Measurements from ENCODE around the gene ACSF3.

The ACSF3 gene

GRCh38 chr16:89061086-89061485 lies 32.6 kb upstream of the ACSF3 start:
- Histone ChIP-seq H3K9me3 (ENCODE audit: low read depth, low read length) (no peaks in the 10 kb centered on the region), H3K36me3 (ENCODE audit: insufficient read depth, low read length) (no peaks in the 10 kb centered on the region), H3K4me3 (no peak overlapping the region), H3K9ac (ENCODE audit: insufficient read length) (no peak overlapping the region), H3K27ac (no peak overlapping the region)
- DNase-seq (ENCODE audit: low read depth, low spot score), result no peak
- TF ChIP-seq POLR2AphosphoS5 (IDR thresholded peaks at IDR 0.05; ENCODE audit: borderline replicate concordance, low read depth, low read length) (no peak), EZH2 (IDR thresholded peaks at IDR 0.05) (no peak), FOXP2 (optimal IDR thresholded peaks at IDR 0.05; ENCODE audit: control extremely low read depth, extremely low read length, insufficient read depth) (no peak)

GRCh38 chr16:89061590-89062380 lies 31.9 kb upstream of the ACSF3 start:
- no peak overlapping the region for H3K4me3 ChIP-seq
- no peak overlapping the region for H3K27ac ChIP-seq
- no peaks in the 10 kb centered on the region for H3K9me3 ChIP-seq (ENCODE audit: low read depth, low read length)
- H3K36me3 ChIP-seq (ENCODE audit: insufficient read depth, low read length), result no peaks in the 10 kb centered on the region
- no peak overlapping the region for H3K9ac ChIP-seq (ENCODE audit: insufficient read length)
- TF ChIP-seq EZH2 (IDR thresholded peaks at IDR 0.05) (no peak), FOXP2 (optimal IDR thresholded peaks at IDR 0.05; ENCODE audit: control extremely low read depth, extremely low read length, insufficient read depth) (no peak), POLR2AphosphoS5 (IDR thresholded peaks at IDR 0.05; ENCODE audit: borderline replicate concordance, low read depth, low read length) (no peak)
- no peak for DNase-seq (ENCODE audit: low read depth, low spot score)

GRCh38 chr16:89062389-89063345 lies 31.0 kb upstream of the ACSF3 start:
- Histone ChIP-seq H3K9me3 (ENCODE audit: low read depth, low read length) (no peaks in the 10 kb centered on the region), H3K36me3 (ENCODE audit: insufficient read depth, low read length) (no peaks in the 10 kb centered on the region), H3K27ac (no peak overlapping the region), H3K9ac (ENCODE audit: insufficient read length) (no peak overlapping the region), H3K4me3 (no peak overlapping the region)
- TF ChIP-seq EZH2 (IDR thresholded peaks at IDR 0.05) (no peak), FOXP2 (optimal IDR thresholded peaks at IDR 0.05; ENCODE audit: control extremely low read depth, extremely low read length, insufficient read depth) (no peak), POLR2AphosphoS5 (IDR thresholded peaks at IDR 0.05; ENCODE audit: borderline replicate concordance, low read depth, low read length) (no peak)
- no peak for DNase-seq (ENCODE audit: low read depth, low spot score)

GRCh38 chr16:89063768-89064320 lies 29.8 kb upstream of the ACSF3 start:
- DNase-seq (ENCODE audit: low read depth, low spot score), result no peak
- Histone ChIP-seq H3K4me3 (no peak overlapping the region), H3K27ac (no peak overlapping the region), H3K9me3 (ENCODE audit: low read depth, low read length) (no peaks in the 10 kb centered on the region), H3K9ac (ENCODE audit: insufficient read length) (no peak overlapping the region), H3K36me3 (ENCODE audit: insufficient read depth, low read length) (no peaks in the 10 kb centered on the region)
- TF ChIP-seq POLR2AphosphoS5 (IDR thresholded peaks at IDR 0.05; ENCODE audit: borderline replicate concordance, low read depth, low read length) (no peak), EZH2 (IDR thresholded peaks at IDR 0.05) (no peak), FOXP2 (optimal IDR thresholded peaks at IDR 0.05; ENCODE audit: control extremely low read depth, extremely low read length, insufficient read depth) (no peak)

- Histone ChIP-seq H3K9me3 (ENCODE audit: low read depth, low read length) (no peaks in the 10 kb centered on the region), H3K27ac (no peak overlapping the region), H3K4me3 (no peak overlapping the region), H3K36me3 (ENCODE audit: insufficient read depth, low read length) (no peaks in the 10 kb centered on the region), H3K9ac (ENCODE audit: insufficient read length) (no peak overlapping the region)
- no peak for DNase-seq (ENCODE audit: low read depth, low spot score)
- TF ChIP-seq EZH2 (IDR thresholded peaks at IDR 0.05) (no peak), FOXP2 (optimal IDR thresholded peaks at IDR 0.05; ENCODE audit: control extremely low read depth, extremely low read length, insufficient read depth) (no peak), POLR2AphosphoS5 (IDR thresholded peaks at IDR 0.05; ENCODE audit: borderline replicate concordance, low read depth, low read length) (no peak)
These were observed 28.8 kb upstream of the ACSF3 start for GRCh38 chr16:89064606-89065457.

GRCh38 chr16:89065458-89065822 lies 28.2 kb upstream of the ACSF3 start:
- H3K27ac ChIP-seq, result no peak overlapping the region
- TF ChIP-seq EZH2 (IDR thresholded peaks at IDR 0.05), result no peak
- no peak for TF ChIP-seq POLR2AphosphoS5 (IDR thresholded peaks at IDR 0.05; ENCODE audit: borderline replicate concordance, low read depth, low read length)
- no peak for TF ChIP-seq FOXP2 (optimal IDR thresholded peaks at IDR 0.05; ENCODE audit: control extremely low read depth, extremely low read length, insufficient read depth)

GRCh38 chr16:89066721-89067120 lies 26.9 kb upstream of the ACSF3 start:
- TF ChIP-seq POLR2AphosphoS5 (IDR thresholded peaks at IDR 0.05; ENCODE audit: borderline replicate concordance, low read depth, low read length) (no peak), EZH2 (IDR thresholded peaks at IDR 0.05) (no peak), FOXP2 (optimal IDR thresholded peaks at IDR 0.05; ENCODE audit: control extremely low read depth, extremely low read length, insufficient read depth) (no peak)
- Histone ChIP-seq H3K9me3 (ENCODE audit: low read depth, low read length) (no peaks in the 10 kb centered on the region), H3K9ac (ENCODE audit: insufficient read length) (no peak overlapping the region), H3K4me3 (no peak overlapping the region), H3K36me3 (ENCODE audit: insufficient read depth, low read length) (no peaks in the 10 kb centered on the region), H3K27ac (no peak overlapping the region)
- DNase-seq (ENCODE audit: low read depth, low spot score), result no peak

More at GRCh38 chr16:89065458-89065822, 28.2 kb upstream of the ACSF3 start:
- Histone ChIP-seq H3K36me3 (ENCODE audit: insufficient read depth, low read length) (no peaks in the 10 kb centered on the region), H3K9me3 (ENCODE audit: low read depth, low read length) (no peaks in the 10 kb centered on the region), H3K9ac (ENCODE audit: insufficient read length) (no peak overlapping the region), H3K4me3 (no peak overlapping the region)
- DNase-seq (ENCODE audit: low read depth, low spot score), result no peak

All from SK-N-MC (cell line).